GM12878 (cell line): ENCODE results near the gene GHRL. TPM values are rescaled to one million over a fixed set of nuclear protein-coding genes. Genes with fewer than 3 reads are reported as not detected.
A peak's percentile ranks its signal among the peaks of the same experiment; 100 is the strongest.

Experiments used
- ATAC-seq: fragments of 200-7000 bp; cut with Tn5 transposase; 3 replicates; pipeline ENCODE4 v1.9.1; 2020; ENCODE audit warnings: mild to moderate bottlenecking, moderate library complexity
- BruUV-seq: library from RNA; stranded (reverse); fragments of 400-500 nt; replicated peaks from 2 replicates; lab custom pipeline; 2021; lab: Mats Ljungman, UMichigan
- CTCF ChIA-PET: fragments of 300-600 bp; sonication (Branson Sonifier 250); formaldehyde crosslinking; extraction: SDS; loops from one replicate; lab custom pipeline; 2021; ENCODE audit warnings: inconsistent platforms; lab: Yijun Ruan, JAX
- POLR2A ChIA-PET: fragments of 350-600 bp; formaldehyde crosslinking; extraction: SDS; loops from one replicate; lab custom pipeline; 2021; ENCODE audit warnings: inconsistent platforms; lab: Charles Lee
- RAD21 ChIA-PET: fragments of 300-600 bp; sonication (Branson Sonifier 250); formaldehyde crosslinking; loops from one replicate; lab custom pipeline; 2023; ENCODE audit warnings: antibody characterized with exemption; ENCODE audit not compliant: unreplicated experiment; lab: Charles Lee
- SMC1A ChIA-PET: fragments of 300-600 bp; sonication (Branson Sonifier 250); formaldehyde crosslinking; loops from one replicate; lab custom pipeline; 2023; ENCODE audit not compliant: unreplicated experiment, uncharacterized antibody; lab: Charles Lee
- DNase-seq: peaks from one replicate; pipeline ENCODE4 v3.0.0-alpha.2; 2011; ENCODE audit warnings: low read depth, low spot score
- FAIRE-seq: peaks from 3 replicates; lab custom pipeline; 2011; peaks lifted over from hg19 to GRCh38; lab: Jason Lieb, UNC
- H2AFZ ChIP-seq: 2 replicates; pipeline ENCODE4 v1.6.0; 2011; ENCODE audit warnings: low read depth, low read length, control low read depth; ENCODE audit not compliant: control insufficient read depth
- H3K27ac ChIP-seq: 2 replicates; pipeline ENCODE4 v1.5.1; 2011; ENCODE audit warnings: control low read depth; ENCODE audit not compliant: control insufficient read depth, insufficient read depth
- H3K27me3 ChIP-seq, 2 experiments: replicated peaks in 1 of 2; 2 replicates each; pipeline versions ENCODE4 v1.6.0 to v1.6.1; 2011; ENCODE audit warnings: low read length in 1 of 2; ENCODE audit not compliant: control insufficient read depth in 2 of 2, insufficient read depth in 2 of 2
- H3K36me3 ChIP-seq, 2 experiments: 2 replicates each; pipeline ENCODE4 v1.5.1; 2011; ENCODE audit warnings: low read length in 1 of 2; ENCODE audit not compliant: control insufficient read depth in 2 of 2, insufficient read depth in 2 of 2
- H3K4me1 ChIP-seq: 2 replicates; pipeline ENCODE4 v1.6.1; 2011; ENCODE audit warnings: mild to moderate bottlenecking, low read length, moderate library complexity, mixed read lengths; ENCODE audit not compliant: control insufficient read depth, insufficient read depth
- H3K4me2 ChIP-seq: 2 replicates; pipeline ENCODE4 v1.6.0; 2011; ENCODE audit warnings: control low read depth; ENCODE audit not compliant: control insufficient read depth, insufficient read depth
- H3K4me3 ChIP-seq: fragments of 200-600 bp; sonication (generic); 2 replicates; pipeline ENCODE4 v1.5.1; 2016
- H3K79me2 ChIP-seq: 2 replicates; pipeline ENCODE4 v1.6.0; 2011; ENCODE audit warnings: low read length; ENCODE audit not compliant: control insufficient read depth, insufficient read depth
- H3K9ac ChIP-seq: 2 replicates; pipeline ENCODE4 v1.8.0; 2011; ENCODE audit warnings: low read length, control low read depth, mixed read lengths; ENCODE audit not compliant: control insufficient read depth, insufficient read depth
- H3K9me3 ChIP-seq: replicated peaks from 3 replicates; pipeline ENCODE4 v1.5.1; 2011; ENCODE audit warnings: mild to moderate bottlenecking, low read length; ENCODE audit not compliant: control insufficient read depth, insufficient read depth
- H4K20me1 ChIP-seq: 2 replicates; pipeline ENCODE4 v1.6.0; 2011; ENCODE audit not compliant: control insufficient read depth, insufficient read depth
- CREM ChIP-seq: IDR thresholded peaks from 2 replicates; pipeline ENCODE4 v1.6.1; 2014; ENCODE audit warnings: antibody characterized with exemption, low read depth
- ETV6 ChIP-seq, 2 experiments: fragments of 450-650 bp in 1 of 2; IDR thresholded peaks in 1 of 2; conservative IDR thresholded peaks in 1 of 2; 2 replicates each; pipeline ENCODE4 v1.6.1; 2014; ENCODE audit warnings: antibody characterized with exemption in 1 of 2, borderline replicate concordance in 1 of 2, low read depth in 1 of 2, mild to moderate bottlenecking in 1 of 2, moderate library complexity in 1 of 2
- GABPA ChIP-seq: IDR thresholded peaks from 2 replicates; pipeline ENCODE4 v1.6.1; 2014; ENCODE audit warnings: antibody characterized with exemption, low read depth, mild to moderate bottlenecking, inconsistent platforms
- IRF3 ChIP-seq: fragments of 450-650 bp; IDR thresholded peaks from 2 replicates; pipeline ENCODE4 v1.6.1; 2014; ENCODE audit warnings: mild to moderate bottlenecking
- MXI1 ChIP-seq: fragments of 150-350 bp; IDR thresholded peaks from 2 replicates; pipeline ENCODE4 v1.6.1; 2011; ENCODE audit warnings: low read depth, mild to moderate bottlenecking, inconsistent platforms, low read length, improper control_type of control experiment
- PAX5 ChIP-seq: IDR thresholded peaks from 2 replicates; pipeline ENCODE4 v1.6.1; 2011; ENCODE audit warnings: low read depth, low read length, borderline replicate concordance
- RBBP5 ChIP-seq: fragments of 200-600 bp; sonication (generic); conservative IDR thresholded peaks from 2 replicates; pipeline ENCODE4 v1.6.1; 2016
- RFX5 ChIP-seq: IDR thresholded peaks from 2 replicates; pipeline ENCODE4 v1.6.1; 2011; ENCODE audit warnings: low read depth, low read length, improper control_type of control experiment
- SPI1 ChIP-seq: IDR thresholded peaks from 2 replicates; pipeline ENCODE4 v1.6.1; 2011; ENCODE audit warnings: low read depth, mild to moderate bottlenecking, low read length, moderate library complexity, borderline replicate concordance; ENCODE audit not compliant: insufficient read depth
- TCF12 ChIP-seq: IDR thresholded peaks from 2 replicates; pipeline ENCODE4 v1.6.1; 2011; ENCODE audit warnings: low read depth, mild to moderate bottlenecking, low read length
- TCF3 ChIP-seq: IDR thresholded peaks from 2 replicates; pipeline ENCODE4 v1.6.1; 2012; ENCODE audit warnings: low read depth, mild to moderate bottlenecking, low read length, borderline replicate concordance; ENCODE audit not compliant: insufficient read depth
- TCF7 ChIP-seq: IDR thresholded peaks from 2 replicates; pipeline ENCODE4 v1.6.1; 2014; ENCODE audit warnings: antibody characterized with exemption, borderline replicate concordance
- ZBTB4 ChIP-seq: fragments of 450-650 bp; formaldehyde crosslinking; IDR thresholded peaks from 2 replicates; pipeline ENCODE4 v1.4.0; 2022; ENCODE audit warnings: mild to moderate bottlenecking, moderate library complexity
- ZNF384 ChIP-seq: IDR thresholded peaks from 2 replicates; pipeline ENCODE4 v1.6.1; 2012; ENCODE audit warnings: low read depth, mild to moderate bottlenecking, low read length, improper control_type of control experiment, borderline replicate concordance
- ZZZ3 ChIP-seq: IDR thresholded peaks from 2 replicates; pipeline ENCODE4 v1.6.1; 2011; ENCODE audit warnings: low read depth; ENCODE audit not compliant: control insufficient read depth, insufficient read length
- WGBS: methylation state at CpG from one replicate; pipeline ENCODE4 v1.1.6; 2016; ENCODE audit warnings: low lambda C conversion rate; ENCODE audit not compliant: insufficient replicate concordance, insufficient coverage; ENCODE audit errors: missing lambda C conversion rate; 5-methylcytosine and 5-hydroxymethylcytosine counted together
- in situ Hi-C: fragments of 300-500 bp; cut with MboI; formaldehyde crosslinking; loops from 9 replicates; pipeline ENCODE4 v1.14.3; 2018; ENCODE audit warnings: mixed read lengths
- intact Hi-C: fragments of 100-400 bp; cut with micrococcal nuclease; formaldehyde crosslinking; loops from one replicate; pipeline ENCODE4 v1.14.2; 2022; ENCODE audit not compliant: unreplicated experiment
- polyA plus RNA-seq, 11 experiments: library from polyadenylated mRNA; depleted of rRNA in 4 of 11; unstranded in 6 of 11; stranded (reverse) in 5 of 11; fragments of >200 nt; fragmentation: Nextera tagmentation in 4 of 11; fragmentation: Illumina TruSeq in 1 of 11; extraction: Ambion mirVana in 4 of 11; extraction: Trizol in 1 of 11; gene quantifications; 1 replicate in 1 of 11; 2 replicates in 10 of 11; pipeline versions ENCODE4 v1.2.1 to v1.2.3, GENCODE V29; 2011 to 2016; ENCODE audit warnings: inconsistent platforms in 2 of 11, missing spikeins in 2 of 11, low read depth in 1 of 11
- total RNA-seq, 4 experiments: library from RNA; depleted of rRNA in 3 of 4; stranded (reverse); fragments of >200 nt in 3 of 4; fragmentation: Illumina TruSeq in 1 of 4; extraction: Trizol in 1 of 4; gene quantifications; 2 replicates each; pipeline versions ENCODE4 v1.2.1 to v1.2.3, GENCODE V29; 2013 to 2021

Gene GHRL
- total and polyA plus RNA-seq, 10 of the 15 experiments (the other 5 are each of a cell fraction or from before 2014, with no cell fraction given) = 0.35 to 2.2 (median 0.88) TPM

- POLR2A ChIA-PET = interaction anchor here (0.5 to 1.7 kb wide), 3 partner anchors 8 to 141 kb away, joined by 4 to 8 read pairs (median 4); no protein-coding TSS in a partner anchor
These were observed 39.0 kb downstream of the GHRL start for GRCh38 chr3:10253731-10254130.

GRCh38 chr3:10251006-10251405, 41.7 kb downstream of the GHRL start:
- FAIRE-seq (no peak), DNase-seq (no peak), ATAC-seq (no peak)
- peaks cover 0 to 20% of the 10 kb centered on the region in 2 experiments; a peak in 3 of 4 replicates for H3K36me3 ChIP-seq
- H3K9me3 ChIP-seq = peaks cover 2% of the 10 kb centered on the region; the same call in 2 of the 3 replicates
- peaks cover 6% of the 10 kb centered on the region; the same call in 1 of the 2 replicates for H3K4me1 ChIP-seq
- peak overlapping the region; percentile 82 for H3K4me2 ChIP-seq
- 98% methylated on average over 3 of the region's 3 CpGs for WGBS
- in situ Hi-C loops (no loop called here), intact Hi-C loops (no loop called here)
- H3K4me3 ChIP-seq = peak overlapping the region; percentile 97
- SMC1A ChIA-PET = interaction anchor here (1.2 kb wide), 1 partner anchor 29 kb away, joined by 3 read pairs; no protein-coding TSS in a partner anchor
- H4K20me1 ChIP-seq = no peaks in the 10 kb centered on the region; the same call in 1 of the 2 replicates
- POLR2A ChIA-PET = interaction anchor here (0.6 to 1.3 kb wide), 3 partner anchors 13 to 96 kb away, joined by 3 to 4 read pairs (median 3); no protein-coding TSS in a partner anchor
- CTCF ChIA-PET = interaction anchor here (1.1 to 2.1 kb wide), 2 partner anchors 8 to 12 kb away, joined by 3 to 9 read pairs; no protein-coding TSS in a partner anchor
- H3K27me3 ChIP-seq = no peaks in the 10 kb centered on the region
- no peak overlapping the region for H3K9ac ChIP-seq
- no peak overlapping the region for H2AFZ ChIP-seq
- BruUV-seq = no TSS peak
- RAD21 ChIA-PET = no interaction called here
- no peak overlapping the region for H3K27ac ChIP-seq
- peaks cover 59% of the 10 kb centered on the region for H3K79me2 ChIP-seq
- TF ChIP-seq TCF12 = no peak
- TF ChIP-seq CREM = no peak
- TF ChIP-seq ZZZ3 = no peak
- TF ChIP-seq TCF7 = no peak
- no peak for TF ChIP-seq ZBTB4 (CRISPR knock-in tag)
- TF ChIP-seq ETV6 (conservative IDR thresholded peaks at IDR 0.05 in 1 of 2, IDR thresholded peaks at IDR 0.05 in 1 of 2; ENCODE audit: borderline replicate concordance in 1 of 2, low read depth in 1 of 2) = no peak
- no peak for TF ChIP-seq TCF3
- no peak for TF ChIP-seq SPI1
- TF ChIP-seq IRF3 = no peak

More at GRCh38 chr3:10253731-10254130, 39.0 kb downstream of the GHRL start:
- no peak for TF ChIP-seq GABPA
- TF ChIP-seq ZNF384 = no peak
- no peak for TF ChIP-seq MXI1
- TF ChIP-seq RFX5 = no peak
- TF ChIP-seq RBBP5 = no peak
- TF ChIP-seq PAX5 = no peak
- Histone ChIP-seq H3K36me3 (peaks cover 0 to 22% of the 10 kb centered on the region in 2 experiments; a peak in 3 of 4 replicates), H3K9ac (no peak overlapping the region), H4K20me1 (no peaks in the 10 kb centered on the region; the same call in 1 of the 2 replicates), H3K79me2 (peaks cover 60% of the 10 kb centered on the region), H3K4me1 (no peaks in the 10 kb centered on the region), H3K27ac (no peak overlapping the region), H3K4me3 (no peak overlapping the region), H3K9me3 (no peaks in the 10 kb centered on the region), H3K4me2 (no peak overlapping the region), H3K27me3 (no peaks in the 10 kb centered on the region), H2AFZ (no peak overlapping the region)
- CTCF ChIA-PET = interaction anchor here (1.1 to 1.6 kb wide), 2 partner anchors 10 to 69 kb away, joined by 3 to 7 read pairs; no protein-coding TSS in a partner anchor
- DNase-seq (no peak), FAIRE-seq (no peak), ATAC-seq (no peak)
- BruUV-seq = no TSS peak
- 100% methylated on average over 3 of the region's 3 CpGs for WGBS
- in situ Hi-C loops (no loop called here), intact Hi-C loops (no loop called here)
- SMC1A ChIA-PET = interaction anchor here (1.3 kb wide), 2 partner anchors 39 to 67 kb away, joined by 3 to 5 read pairs; partner anchors contain the start of gene SEC13
- RAD21 ChIA-PET = interaction anchor here (1.2 kb wide), 1 partner anchor 10 kb away, joined by 5 read pairs; no protein-coding TSS in a partner anchor
